ENCODE results near the gene RTEL1.

GRCh38 chr20:63712191-63712590, 54.1 kb downstream of the RTEL1 start:
- no peak for TF ChIP-seq CTCF (IDR thresholded peaks at IDR 0.05)
- TF ChIP-seq EZH2 (IDR thresholded peaks at IDR 0.05; ENCODE audit: borderline replicate concordance, insufficient read depth, low read depth, low read length, poor library complexity, severe bottlenecking), result no peak
